ENCODE measurements around the gene SAMD8.

SAMD8 gene

DNA sequence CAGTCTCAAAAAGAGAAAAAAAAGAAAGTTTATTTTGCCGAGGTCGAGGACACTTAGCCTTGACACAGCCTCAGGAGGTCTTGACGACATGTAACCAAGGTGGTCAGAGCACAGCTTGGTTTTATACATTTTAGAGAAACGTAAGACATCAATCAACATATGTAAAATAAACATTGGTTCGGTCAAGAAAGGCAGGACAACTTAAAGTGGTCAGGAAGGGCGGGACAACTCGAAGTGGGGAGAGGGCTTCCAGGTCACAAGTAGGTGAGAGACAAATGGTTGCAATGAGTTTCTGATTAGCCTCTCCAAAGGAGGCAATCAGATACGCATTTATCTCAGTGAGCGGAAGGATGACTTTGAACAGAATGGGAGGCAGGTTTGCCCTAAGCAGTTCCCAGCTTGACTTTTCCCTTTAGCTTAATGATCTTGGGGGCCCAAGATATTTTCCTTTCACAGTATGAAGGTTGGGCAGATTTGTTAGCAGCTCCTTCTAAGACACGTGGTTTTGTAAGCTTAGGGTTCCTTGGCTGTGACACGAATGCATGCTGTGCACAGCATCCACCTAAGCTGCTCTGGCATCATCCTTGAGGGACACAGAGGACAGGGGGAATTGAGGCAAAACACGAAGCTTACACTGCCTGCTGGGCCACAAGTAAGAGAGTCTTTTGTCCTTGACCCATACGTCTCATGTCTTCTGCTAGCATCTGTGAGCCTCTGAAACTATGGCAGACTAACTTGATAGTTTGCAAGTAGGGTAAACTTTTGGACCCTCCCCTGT, 95.8 kb downstream of the SAMD8 start:
- TF ChIP-seq, protein P1, sequence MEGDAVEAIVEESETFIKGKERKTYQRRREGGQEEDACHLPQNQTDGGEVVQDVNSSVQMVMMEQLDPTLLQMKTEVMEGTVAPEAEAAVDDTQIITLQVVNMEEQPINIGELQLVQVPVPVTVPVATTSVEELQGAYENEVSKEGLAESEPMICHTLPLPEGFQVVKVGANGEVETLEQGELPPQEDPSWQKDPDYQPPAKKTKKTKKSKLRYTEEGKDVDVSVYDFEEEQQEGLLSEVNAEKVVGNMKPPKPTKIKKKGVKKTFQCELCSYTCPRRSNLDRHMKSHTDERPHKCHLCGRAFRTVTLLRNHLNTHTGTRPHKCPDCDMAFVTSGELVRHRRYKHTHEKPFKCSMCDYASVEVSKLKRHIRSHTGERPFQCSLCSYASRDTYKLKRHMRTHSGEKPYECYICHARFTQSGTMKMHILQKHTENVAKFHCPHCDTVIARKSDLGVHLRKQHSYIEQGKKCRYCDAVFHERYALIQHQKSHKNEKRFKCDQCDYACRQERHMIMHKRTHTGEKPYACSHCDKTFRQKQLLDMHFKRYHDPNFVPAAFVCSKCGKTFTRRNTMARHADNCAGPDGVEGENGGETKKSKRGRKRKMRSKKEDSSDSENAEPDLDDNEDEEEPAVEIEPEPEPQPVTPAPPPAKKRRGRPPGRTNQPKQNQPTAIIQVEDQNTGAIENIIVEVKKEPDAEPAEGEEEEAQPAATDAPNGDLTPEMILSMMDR (conservative IDR thresholded peaks at IDR 0.05; ENCODE audit: low read length): no peak
- DNase-seq (ENCODE audit: low read depth): no peak
- H3K4me3 ChIP-seq (ENCODE audit: low read length): no peak overlapping the region

DNA sequence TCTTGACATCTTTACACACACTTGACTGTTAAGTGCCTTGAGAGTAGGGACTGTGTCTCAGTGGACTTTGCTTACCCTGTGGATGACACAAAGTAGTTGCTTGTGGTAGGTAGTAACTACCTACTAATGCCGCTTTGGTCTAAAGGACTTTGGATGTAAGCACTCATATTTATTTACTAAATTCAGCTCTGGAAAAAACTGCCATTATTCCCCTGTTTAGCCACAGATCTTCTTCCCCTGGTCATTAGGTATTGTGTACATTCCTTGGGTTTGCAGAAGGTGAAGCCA, 96.3 kb downstream of the SAMD8 start:
- TF ChIP-seq, protein P1 (conservative IDR thresholded peaks at IDR 0.05; ENCODE audit: low read length): no peak
- no peak for DNase-seq (ENCODE audit: low read depth)
- H3K4me3 ChIP-seq (ENCODE audit: low read length): no peak overlapping the region

DNA sequence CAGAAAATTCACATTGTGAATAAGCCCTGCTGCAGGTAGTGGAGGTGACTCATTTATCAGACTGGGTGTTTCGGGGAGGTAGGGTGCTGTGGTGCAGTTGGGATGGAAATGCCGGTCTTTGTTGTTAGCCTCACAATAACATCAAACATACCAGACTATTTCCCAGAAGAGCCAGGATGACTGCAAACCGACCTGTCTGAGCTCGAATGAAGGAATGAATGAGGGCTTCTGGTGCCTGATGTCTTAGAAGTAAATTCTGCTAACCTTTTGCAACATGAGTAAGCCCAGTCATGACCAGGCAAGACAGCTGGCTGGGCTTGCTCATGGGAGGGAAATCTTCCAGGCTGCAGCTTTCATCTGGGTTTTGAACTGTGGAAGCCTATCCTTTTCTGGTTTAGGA, 96.7 kb downstream of the SAMD8 start:
- no peak overlapping the region for H3K4me3 ChIP-seq (ENCODE audit: low read length)

DNA sequence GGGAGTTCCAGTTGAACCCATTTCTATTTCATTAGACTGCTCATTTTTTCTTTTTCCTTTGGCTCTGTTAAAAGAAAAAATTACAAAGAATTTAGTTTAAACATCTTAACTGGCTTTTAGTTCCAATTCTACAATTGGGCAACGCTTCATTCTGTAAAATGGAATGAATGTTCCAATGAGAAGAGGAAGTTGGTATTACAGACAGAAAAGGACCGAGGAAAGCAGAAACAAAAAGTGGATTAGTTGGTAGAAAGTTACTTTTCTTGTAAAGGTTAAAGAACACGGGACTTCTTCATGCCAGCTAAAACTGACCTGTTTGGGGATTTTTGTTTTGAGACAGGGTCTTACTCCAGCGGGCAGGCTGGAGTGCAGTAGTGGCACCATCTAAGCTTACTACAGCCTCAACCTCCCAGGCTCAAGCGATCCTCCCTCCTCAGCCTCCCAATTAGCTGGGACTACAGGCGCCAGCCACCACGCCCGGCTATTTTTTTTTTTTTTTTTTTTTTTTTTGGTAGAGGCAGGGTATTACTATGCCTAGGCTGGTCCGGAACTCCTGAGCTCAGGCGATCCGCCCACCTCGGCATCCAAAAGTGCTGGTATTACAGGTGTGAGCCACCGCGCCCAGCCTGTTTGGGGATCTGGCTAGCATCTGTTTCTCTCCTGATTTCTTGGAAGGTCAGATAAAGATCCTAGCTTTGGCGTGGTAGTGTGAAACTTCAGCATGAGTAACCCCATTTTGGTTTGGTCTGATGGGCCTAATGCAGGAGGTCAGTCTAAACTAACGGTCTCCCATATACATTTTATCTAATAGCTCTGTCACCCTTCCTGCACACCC, 97.8 kb downstream of the SAMD8 start:
- DNase-seq (ENCODE audit: low read depth): no peak

More for the DNA sequence above, 96.7 kb downstream of the SAMD8 start:
- TF ChIP-seq, protein P1 (conservative IDR thresholded peaks at IDR 0.05; ENCODE audit: low read length): no peak
- DNase-seq (ENCODE audit: low read depth): peak; percentile 72

DNA sequence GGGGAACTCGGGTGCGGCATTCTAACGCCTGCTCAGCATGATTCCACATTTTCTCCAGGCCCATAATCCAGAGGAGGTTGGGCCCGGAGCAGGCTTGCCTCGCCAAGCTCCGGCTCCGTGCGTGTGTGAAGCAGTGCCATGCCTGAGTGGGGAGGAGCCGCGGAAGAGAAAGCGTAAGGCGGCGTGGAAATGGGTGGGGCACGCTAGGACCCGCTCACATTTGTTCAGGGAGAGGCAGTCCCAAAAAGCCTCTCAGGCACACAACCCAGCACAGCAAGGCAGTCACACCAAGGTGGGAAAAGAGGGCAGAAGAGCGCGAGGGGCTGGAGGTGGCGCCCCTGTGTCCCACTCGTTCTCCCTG, 98.4 kb downstream of the SAMD8 start:
- peak overlapping the region; percentile 94 for H3K4me3 ChIP-seq (ENCODE audit: low read length)
- peak; percentile 89 for DNase-seq (ENCODE audit: low read depth)
- TF ChIP-seq, protein P1 (conservative IDR thresholded peaks at IDR 0.05; ENCODE audit: low read length): no peak

More for the DNA sequence above, 97.8 kb downstream of the SAMD8 start:
- peak overlapping the region; percentile 94 for H3K4me3 ChIP-seq (ENCODE audit: low read length)
- TF ChIP-seq, protein P1 (conservative IDR thresholded peaks at IDR 0.05; ENCODE audit: low read length): no peak

DNA sequence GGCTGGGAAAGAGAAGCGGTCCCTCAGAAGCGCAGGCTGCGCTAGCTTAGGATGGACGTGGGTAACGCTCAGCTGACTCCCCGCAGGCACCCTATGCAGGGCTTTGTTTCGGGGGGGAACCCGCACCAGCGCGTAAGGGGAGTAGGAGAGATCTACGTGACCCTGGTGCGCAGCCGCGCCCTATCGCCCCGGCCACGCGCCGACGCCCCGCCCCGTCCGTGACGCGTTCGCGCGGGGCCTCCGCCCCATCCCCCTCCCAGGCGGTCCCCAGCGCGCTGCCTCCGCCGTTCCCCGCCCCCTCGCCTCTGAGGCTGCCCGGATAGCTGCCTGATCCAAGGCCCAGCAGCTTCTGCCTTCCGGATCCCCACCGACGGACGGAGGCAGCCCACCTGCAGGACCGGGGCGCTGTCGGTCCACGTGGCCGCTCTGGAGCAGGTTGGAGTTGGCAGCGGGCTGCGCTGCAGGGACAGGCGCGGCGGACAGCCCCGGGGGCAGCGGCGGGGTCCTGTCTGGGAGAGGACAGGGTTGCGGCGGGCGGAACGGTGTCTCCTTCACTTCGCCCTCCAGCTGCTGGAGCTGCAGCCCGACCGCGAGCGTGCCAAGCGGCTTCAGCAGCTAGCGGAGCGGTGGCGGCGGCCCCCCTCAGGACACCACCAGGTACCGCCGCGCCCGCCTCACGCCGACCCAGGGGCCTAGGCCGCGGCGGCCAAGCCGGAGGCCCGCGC, 99.0 kb downstream of the SAMD8 start, which contains the start of gene VDAC2:
VDAC2 (plus strand) TSS at position 515 of the 725 bp plus-strand sequence. CDS start 363 bp downstream, outside the sequence.
- TF ChIP-seq, protein P1 (conservative IDR thresholded peaks at IDR 0.05; ENCODE audit: low read length): no peak
- peak; percentile 85 for DNase-seq (ENCODE audit: low read depth)
- H3K4me3 ChIP-seq (ENCODE audit: low read length): peak within 1 kb of the TSS; percentile 94

All from AG10803 (cell line).